Fibroblast of lung (primary cell): ENCODE measurements around the gene ACOXL. TPM values are rescaled to one million over a fixed set of nuclear protein-coding genes. Genes with fewer than 3 reads are reported as not detected.

Experiments used
- DNase-seq, 2 donors: peaks; one replicate each; pipeline versions ENCODE4 v3.0.0 to v3.0.0-alpha.2; 2010; ENCODE audit warnings: low read depth in 2 of 2
- H2AFZ ChIP-seq: 2 replicates; pipeline ENCODE4 v1.5.1; 2012; ENCODE audit warnings: low read length, control low read depth, inconsistent platforms
- H3K27ac ChIP-seq: 2 replicates; pipeline ENCODE4 v1.5.1; 2011; ENCODE audit warnings: low read length, control low read depth; ENCODE audit not compliant: insufficient read depth
- H3K27me3 ChIP-seq: 2 replicates; pipeline ENCODE4 v1.5.1; 2011; ENCODE audit warnings: mild to moderate bottlenecking, low read length; ENCODE audit not compliant: control insufficient read depth, insufficient read depth
- H3K36me3 ChIP-seq: 2 replicates; pipeline ENCODE4 v1.5.1; 2011; ENCODE audit warnings: low read length; ENCODE audit not compliant: control insufficient read depth, insufficient read depth
- H3K4me1 ChIP-seq: 2 replicates; pipeline ENCODE4 v1.5.1; 2011; ENCODE audit warnings: low read length; ENCODE audit not compliant: control insufficient read depth, insufficient read depth; ENCODE audit errors: extremely low read depth
- H3K4me2 ChIP-seq: 2 replicates; pipeline ENCODE4 v1.5.1; 2011; ENCODE audit warnings: low read length, control low read depth; ENCODE audit not compliant: insufficient read depth; ENCODE audit errors: extremely low read depth
- H3K4me3 ChIP-seq, 4 experiments: fragments of 200-600 bp in 1 of 4; sonication (generic) in 1 of 4; replicated peaks in 1 of 4; 2 replicates each; pipeline ENCODE4 v1.5.1; 2011 to 2016; ENCODE audit warnings: low read length in 4 of 4, low read depth in 3 of 4, mild to moderate bottlenecking in 3 of 4, control low read depth in 2 of 4, inconsistent platforms in 1 of 4, mixed read lengths in 1 of 4; ENCODE audit not compliant: insufficient read depth in 1 of 4; ENCODE audit errors: control extremely low read depth in 1 of 4
- H3K79me2 ChIP-seq: 2 replicates; pipeline ENCODE4 v1.5.1; 2012; ENCODE audit warnings: mild to moderate bottlenecking, low read length, inconsistent platforms; ENCODE audit not compliant: control insufficient read depth, insufficient read depth
- H3K9ac ChIP-seq: 2 replicates; pipeline ENCODE4 v1.5.1; 2011; ENCODE audit warnings: mild to moderate bottlenecking, low read length, control low read depth; ENCODE audit not compliant: insufficient read depth
- H3K9me3 ChIP-seq: 2 replicates; pipeline ENCODE4 v1.5.1; 2012; ENCODE audit warnings: low read depth, low read length; ENCODE audit not compliant: control insufficient read depth, insufficient read depth
- H4K20me1 ChIP-seq: 2 replicates; pipeline ENCODE4 v1.5.1; 2011; ENCODE audit warnings: low read length; ENCODE audit not compliant: control insufficient read depth, insufficient read depth; ENCODE audit errors: extremely low read depth
- CTCF ChIP-seq, 2 donors: IDR thresholded peaks in 1 of 2; conservative IDR thresholded peaks in 1 of 2; 1 replicate in 1 of 2; 2 replicates in 1 of 2; pipeline ENCODE4 v1.5.1; 2011 to 2012; ENCODE audit warnings: low read length in 2 of 2, control low read depth in 1 of 2, inconsistent platforms in 1 of 2, low read depth in 1 of 2, mild to moderate bottlenecking in 1 of 2
- EZH2 ChIP-seq: IDR thresholded peaks from 2 replicates; pipeline ENCODE4 v1.5.1; 2012; ENCODE audit warnings: low read length, control low read depth, mild to moderate bottlenecking; ENCODE audit errors: missing control alignments
- polyA plus RNA-seq, 2 donors: library from polyadenylated mRNA; depleted of rRNA in 1 of 2; stranded (reverse) in 1 of 2; unstranded in 1 of 2; fragments of >200 nt; gene quantifications; 2 replicates each; pipeline ENCODE4 v1.2.1, GENCODE V29; 2011 to 2012; ENCODE audit warnings: missing spikeins in 1 of 2
- total RNA-seq: library from RNA; depleted of rRNA; stranded (reverse); fragments of >200 nt; gene quantifications from 2 replicates; pipeline ENCODE4 v1.2.1, GENCODE V29; 2014

The ACOXL gene
- total and polyA plus RNA-seq, 2 donors (not counting 1 experiment from before 2014, with no cell fraction given), result not detected

GRCh38 chr2:110812726-110813645 is 80.6 kb downstream of the ACOXL start:
- Histone ChIP-seq H3K4me2 (no peak overlapping the region), H4K20me1 (no peaks in the 10 kb centered on the region), H3K4me3 (no peak overlapping the region), H3K79me2 (no peaks in the 10 kb centered on the region), H3K9ac (no peak overlapping the region), H3K27me3 (peaks cover 5% of the 10 kb centered on the region), H3K27ac (no peak overlapping the region), H3K36me3 (no peaks in the 10 kb centered on the region), H3K4me1 (no peaks in the 10 kb centered on the region), H3K9me3 (no peaks in the 10 kb centered on the region), H2AFZ (no peak overlapping the region)
- DNase-seq, result no peak
- TF ChIP-seq CTCF (conservative IDR thresholded peaks at IDR 0.05 in 1 of 2, IDR thresholded peaks at IDR 0.05 in 1 of 2; ENCODE audit: low read depth in 1 of 2, low read length in 2 of 2), result no peak
- TF ChIP-seq EZH2, result no peak

- Histone ChIP-seq H3K79me2 (no peaks in the 10 kb centered on the region), H4K20me1 (no peaks in the 10 kb centered on the region), H3K4me2 (no peak overlapping the region), H2AFZ (no peak overlapping the region), H3K27me3 (peaks cover 5% of the 10 kb centered on the region), H3K9me3 (no peaks in the 10 kb centered on the region), H3K9ac (no peak overlapping the region), H3K36me3 (no peaks in the 10 kb centered on the region), H3K4me1 (no peaks in the 10 kb centered on the region), H3K4me3 (no peak overlapping the region), H3K27ac (no peak overlapping the region)
- DNase-seq, result peak in 1 of 2 donors; percentile 51
- TF ChIP-seq CTCF (conservative IDR thresholded peaks at IDR 0.05 in 1 of 2, IDR thresholded peaks at IDR 0.05 in 1 of 2; ENCODE audit: low read depth in 1 of 2, low read length in 2 of 2) (no peak), EZH2 (no peak)
These were observed 81.5 kb downstream of the ACOXL start for GRCh38 chr2:110813896-110814295.

- H3K4me2 ChIP-seq, result no peak overlapping the region
- H3K4me1 ChIP-seq, result no peaks in the 10 kb centered on the region
- no peak overlapping the region for H3K9ac ChIP-seq
- no peaks in the 10 kb centered on the region for H3K36me3 ChIP-seq
- H3K79me2 ChIP-seq, result no peaks in the 10 kb centered on the region
- H3K27me3 ChIP-seq, result peaks cover 2% of the 10 kb centered on the region
- H4K20me1 ChIP-seq, result no peaks in the 10 kb centered on the region
- no peak overlapping the region for H3K27ac ChIP-seq
- H2AFZ ChIP-seq, result no peak overlapping the region
- no peak overlapping the region for H3K4me3 ChIP-seq
- DNase-seq, result no peak
- H3K9me3 ChIP-seq, result no peaks in the 10 kb centered on the region
- TF ChIP-seq EZH2 (no peak), CTCF (conservative IDR thresholded peaks at IDR 0.05 in 1 of 2, IDR thresholded peaks at IDR 0.05 in 1 of 2; ENCODE audit: low read depth in 1 of 2, low read length in 2 of 2) (no peak)
These were observed 83.6 kb downstream of the ACOXL start for GRCh38 chr2:110815938-110816337.
